Liver (tissue), 9 donors: ENCODE results near the gene XKR3. TPM values are rescaled to one million over a fixed set of nuclear protein-coding genes. Genes with fewer than 3 reads are reported as not detected.
"Not testable (repeated sequence)": the region's sequence is repeated elsewhere in the genome, so short reads cannot be mapped to it uniquely, and the experiment has no call there.

ENCODE experiments used
- DNase-seq: peaks from one replicate; pipeline ENCODE4 v3.0.0-alpha.2; 2017; ENCODE audit warnings: low spot score
- H3K27ac ChIP-seq, 2 donors: one replicate each; pipeline ENCODE4 v1.7.0; 2013; ENCODE audit warnings: inconsistent platforms in 2 of 2, low read length in 2 of 2, control low read depth in 1 of 2, low read depth in 1 of 2, mild to moderate bottlenecking in 1 of 2
- H3K27me3 ChIP-seq, 4 donors: one replicate each; pipeline versions ENCODE4 v1.6.1 to v1.7.0; 2013; ENCODE audit warnings: low read length in 3 of 4, inconsistent platforms in 1 of 4, mild to moderate bottlenecking in 1 of 4, moderate library complexity in 1 of 4; ENCODE audit not compliant: control insufficient read depth in 4 of 4, insufficient read depth in 4 of 4
- H3K36me3 ChIP-seq, 4 donors: one replicate each; pipeline versions ENCODE4 v1.6.1 to v1.7.0; 2013; ENCODE audit warnings: low read length in 3 of 4, mild to moderate bottlenecking in 3 of 4, low read depth in 1 of 4, moderate library complexity in 1 of 4; ENCODE audit not compliant: control insufficient read depth in 4 of 4, insufficient read depth in 3 of 4
- H3K4me1 ChIP-seq, 4 donors: one replicate each; pipeline versions ENCODE4 v1.6.1 to v1.7.0; 2013; ENCODE audit warnings: low read length in 3 of 4, mild to moderate bottlenecking in 3 of 4, moderate library complexity in 1 of 4; ENCODE audit not compliant: control insufficient read depth in 4 of 4, insufficient read depth in 4 of 4
- H3K4me3 ChIP-seq, 3 donors: one replicate each; pipeline versions ENCODE4 v1.6.1 to v1.7.0; 2013; ENCODE audit warnings: low read length in 3 of 3, control low read depth in 1 of 3, low read depth in 1 of 3, mild to moderate bottlenecking in 1 of 3
- H3K9ac ChIP-seq, 2 donors: one replicate each; pipeline ENCODE4 v1.7.0; 2013; ENCODE audit warnings: low read length in 2 of 2, mild to moderate bottlenecking in 2 of 2, moderate library complexity in 2 of 2, control low read depth in 1 of 2, low read depth in 1 of 2
- H3K9me3 ChIP-seq, 4 donors: one replicate each; pipeline versions ENCODE4 v1.6.1 to v1.7.0; 2013; ENCODE audit warnings: low read length in 3 of 4; ENCODE audit not compliant: control insufficient read depth in 4 of 4
- ATF3 ChIP-seq: IDR thresholded peaks from 2 replicates; pipeline ENCODE4 v1.6.1; 2016; ENCODE audit warnings: antibody characterized with exemption
- EGR1 ChIP-seq, 2 donors: IDR thresholded peaks; 2 replicates each; pipeline ENCODE4 v1.6.1; 2016 to 2018; ENCODE audit warnings: antibody characterized with exemption in 2 of 2, low read depth in 2 of 2
- FOXA2 ChIP-seq: IDR thresholded peaks from 2 replicates; pipeline ENCODE4 v1.6.1; 2016; ENCODE audit warnings: antibody characterized with exemption
- GABPA ChIP-seq, 2 donors: IDR thresholded peaks in 1 of 2; conservative IDR thresholded peaks in 1 of 2; 2 replicates each; pipeline ENCODE4 v1.6.1; 2016; ENCODE audit warnings: antibody characterized with exemption in 2 of 2, mild to moderate bottlenecking in 1 of 2, moderate library complexity in 1 of 2
- HNF4A ChIP-seq, 2 donors: conservative IDR thresholded peaks; 2 replicates each; pipeline ENCODE4 v1.6.1; 2016; ENCODE audit warnings: antibody characterized with exemption in 2 of 2, mild to moderate bottlenecking in 2 of 2
- HNF4G ChIP-seq: IDR thresholded peaks from 2 replicates; pipeline ENCODE4 v1.6.1; 2016; ENCODE audit warnings: antibody characterized with exemption
- RAD21 ChIP-seq, 2 donors: IDR thresholded peaks; 2 replicates each; pipeline ENCODE4 v1.6.1; 2016; ENCODE audit warnings: antibody characterized with exemption in 2 of 2, mild to moderate bottlenecking in 2 of 2
- RXRA ChIP-seq, 2 donors: IDR thresholded peaks; 2 replicates each; pipeline ENCODE4 v1.6.1; 2017 to 2018; ENCODE audit warnings: antibody characterized with exemption in 2 of 2, mild to moderate bottlenecking in 1 of 2
- SP1 ChIP-seq: IDR thresholded peaks from 2 replicates; pipeline ENCODE4 v1.6.1; 2018; ENCODE audit warnings: antibody characterized with exemption, mild to moderate bottlenecking
- TAF1 ChIP-seq: conservative IDR thresholded peaks from 2 replicates; pipeline ENCODE4 v1.6.1; 2016; ENCODE audit warnings: antibody characterized with exemption, mild to moderate bottlenecking
- YY1 ChIP-seq: IDR thresholded peaks from 2 replicates; pipeline ENCODE4 v1.6.1; 2016; ENCODE audit warnings: antibody characterized with exemption, mild to moderate bottlenecking
- WGBS: extraction: QIAGEN DNeasy Blood & Tissue Kit; methylation state at CpG from one replicate; pipeline ENCODE4 v1.1.7; 2013; 5-methylcytosine and 5-hydroxymethylcytosine counted together
- polyA plus RNA-seq, 2 donors: library from polyadenylated mRNA; stranded (reverse) in 1 of 2; unstranded in 1 of 2; fragments of 200-250 nt in 1 of 2; fragments of >200 nt in 1 of 2; fragmentation: Nextera tagmentation in 1 of 2; extraction: Ambion mirVana in 1 of 2; gene quantifications; one replicate each; pipeline versions ENCODE4 v1.2.1 to v1.2.3, GENCODE V29; 2013 to 2015
- total RNA-seq, 2 donors: library from RNA; depleted of rRNA; stranded (reverse); fragments of >200 nt; gene quantifications; one replicate each; pipeline ENCODE4 v1.2.3, GENCODE V29; 2014
- TF ChIP-seq, protein P1 (sequence below): fragments of 150-350 bp; IDR thresholded peaks from 2 replicates; pipeline ENCODE4 v1.5.1; 2017; ENCODE audit warnings: improper control_type of control experiment, low read depth, low read length; ENCODE audit not compliant: missing input control
- TF ChIP-seq, protein P2 (sequence below): IDR thresholded peaks from 2 replicates; pipeline ENCODE4 v1.6.1; 2016; ENCODE audit warnings: antibody characterized with exemption
- donor health status: healthy.
- donor health status: healthy.
- donor health status: healthy.
- donor health status: healthy.
- donor health status: healthy.

Gene XKR3
- total and polyA plus RNA-seq, 4 donors, result not detected

- no peak for DNase-seq
- H3K4me3 ChIP-seq, result no peak overlapping the region
- H3K9me3 ChIP-seq, result peaks cover 0 to 1% (median 0%) of the 10 kb centered on the region in 4 donors
- H3K9ac ChIP-seq, result no peak overlapping the region
- no peaks in the 10 kb centered on the region for H3K36me3 ChIP-seq
- 70% methylated on average over 3 of the region's 3 CpGs for WGBS
- no peak for TF ChIP-seq RAD21 (IDR thresholded peaks at IDR 0.05)
- TF ChIP-seq HNF4A (conservative IDR thresholded peaks at IDR 0.05), result no peak
- TF ChIP-seq GABPA (IDR thresholded peaks at IDR 0.05 in 1 of 2, conservative IDR thresholded peaks at IDR 0.05 in 1 of 2), result no peak
- no peak for TF ChIP-seq EGR1 (IDR thresholded peaks at IDR 0.05; ENCODE audit: low read depth in 2 of 2)
- TF ChIP-seq FOXA2, result no peak
- TF ChIP-seq YY1, result no peak
- TF ChIP-seq, protein P1, sequence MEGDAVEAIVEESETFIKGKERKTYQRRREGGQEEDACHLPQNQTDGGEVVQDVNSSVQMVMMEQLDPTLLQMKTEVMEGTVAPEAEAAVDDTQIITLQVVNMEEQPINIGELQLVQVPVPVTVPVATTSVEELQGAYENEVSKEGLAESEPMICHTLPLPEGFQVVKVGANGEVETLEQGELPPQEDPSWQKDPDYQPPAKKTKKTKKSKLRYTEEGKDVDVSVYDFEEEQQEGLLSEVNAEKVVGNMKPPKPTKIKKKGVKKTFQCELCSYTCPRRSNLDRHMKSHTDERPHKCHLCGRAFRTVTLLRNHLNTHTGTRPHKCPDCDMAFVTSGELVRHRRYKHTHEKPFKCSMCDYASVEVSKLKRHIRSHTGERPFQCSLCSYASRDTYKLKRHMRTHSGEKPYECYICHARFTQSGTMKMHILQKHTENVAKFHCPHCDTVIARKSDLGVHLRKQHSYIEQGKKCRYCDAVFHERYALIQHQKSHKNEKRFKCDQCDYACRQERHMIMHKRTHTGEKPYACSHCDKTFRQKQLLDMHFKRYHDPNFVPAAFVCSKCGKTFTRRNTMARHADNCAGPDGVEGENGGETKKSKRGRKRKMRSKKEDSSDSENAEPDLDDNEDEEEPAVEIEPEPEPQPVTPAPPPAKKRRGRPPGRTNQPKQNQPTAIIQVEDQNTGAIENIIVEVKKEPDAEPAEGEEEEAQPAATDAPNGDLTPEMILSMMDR, result no peak
- TF ChIP-seq, protein P2, sequence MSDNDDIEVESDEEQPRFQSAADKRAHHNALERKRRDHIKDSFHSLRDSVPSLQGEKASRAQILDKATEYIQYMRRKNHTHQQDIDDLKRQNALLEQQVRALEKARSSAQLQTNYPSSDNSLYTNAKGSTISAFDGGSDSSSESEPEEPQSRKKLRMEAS, result no peak
- TF ChIP-seq TAF1, result no peak
- TF ChIP-seq SP1, result no peak
- TF ChIP-seq ATF3, result no peak
- H3K27ac ChIP-seq, result no peak overlapping the region
- H3K27me3 ChIP-seq, result peaks cover 0 to 3% (median 0%) of the 10 kb centered on the region in 4 donors
- no peaks in the 10 kb centered on the region for H3K4me1 ChIP-seq
Observed at GRCh38 chr22:16776080-16776479, 49.1 kb downstream of the XKR3 start.

- no peaks in the 10 kb centered on the region for H3K36me3 ChIP-seq
- no peaks in the 10 kb centered on the region for H3K4me1 ChIP-seq
- peaks cover 0 to 1% (median 0%) of the 10 kb centered on the region in 4 donors for H3K9me3 ChIP-seq
- no peak overlapping the region for H3K4me3 ChIP-seq
- WGBS, result 12% methylated on average over 2 of the region's 2 CpGs
- no peak for DNase-seq
- no peak overlapping the region for H3K9ac ChIP-seq
- TF ChIP-seq RXRA (IDR thresholded peaks at IDR 0.05), result no peak
- no peak for TF ChIP-seq HNF4G
- no peak overlapping the region for H3K27ac ChIP-seq
- H3K27me3 ChIP-seq, result peaks cover 0 to 3% (median 0%) of the 10 kb centered on the region in 4 donors
Observed at GRCh38 chr22:16774911-16775500, 50.2 kb downstream of the XKR3 start.

DNA sequence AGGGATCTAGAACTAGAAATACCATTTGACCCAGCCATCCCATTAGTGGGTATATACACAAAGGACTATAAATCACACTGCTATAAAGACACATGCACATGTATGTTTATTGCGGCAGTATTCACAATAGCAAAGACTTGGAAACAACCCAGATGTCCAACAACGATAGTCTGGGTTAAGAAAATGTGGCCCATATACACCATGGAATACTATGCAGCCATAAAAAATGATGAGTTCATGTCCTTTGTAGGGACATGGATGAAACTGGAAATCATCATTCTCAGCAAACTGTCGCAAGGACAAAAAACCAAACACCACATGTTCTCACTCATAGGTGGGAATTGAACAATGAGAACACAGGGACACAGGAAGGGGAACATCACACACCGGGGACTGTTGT lies 53.6 kb downstream of the XKR3 start:
- not testable (repeated sequence) for H3K36me3 ChIP-seq, H3K4me1 ChIP-seq, H3K9me3 ChIP-seq, H3K27ac ChIP-seq, H3K27me3 ChIP-seq, H3K4me3 ChIP-seq, H3K9ac ChIP-seq, DNase-seq
- 84% methylated on average over 4 of the region's 4 CpGs for WGBS

- not testable (repeated sequence) for H3K4me1 ChIP-seq, H3K9me3 ChIP-seq, H3K27me3 ChIP-seq, DNase-seq, H3K36me3 ChIP-seq, H3K9ac ChIP-seq, H3K4me3 ChIP-seq, H3K27ac ChIP-seq
- 42% methylated on average over 2 of the region's 2 CpGs for WGBS
Observed at GRCh38 chr22:16767927-16768326, 57.3 kb downstream of the XKR3 start.

DNA sequence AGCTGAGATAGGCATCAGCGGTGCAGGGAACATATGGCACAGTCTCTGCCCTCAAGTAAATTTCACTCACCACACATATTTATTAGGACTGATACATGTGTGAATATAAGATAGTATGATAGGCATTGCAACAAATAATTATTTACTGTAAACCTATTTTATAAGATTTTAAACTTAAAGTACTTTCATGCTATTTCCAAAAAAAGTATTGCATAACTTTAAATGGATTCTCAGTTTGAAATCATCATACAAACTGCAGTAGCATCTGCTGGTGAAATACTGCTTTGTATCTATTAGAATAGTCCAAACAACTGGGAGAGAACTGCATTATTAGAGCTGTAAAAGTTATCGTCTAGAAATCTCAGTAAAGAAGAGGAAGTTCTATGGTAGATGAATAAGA lies 63.0 kb downstream of the XKR3 start:
- not testable (repeated sequence) for H3K9ac ChIP-seq, H3K27me3 ChIP-seq, DNase-seq, H3K4me3 ChIP-seq, H3K27ac ChIP-seq, H3K9me3 ChIP-seq, H3K36me3 ChIP-seq, H3K4me1 ChIP-seq
- 65% methylated on average over 2 of the region's 2 CpGs for WGBS

DNA sequence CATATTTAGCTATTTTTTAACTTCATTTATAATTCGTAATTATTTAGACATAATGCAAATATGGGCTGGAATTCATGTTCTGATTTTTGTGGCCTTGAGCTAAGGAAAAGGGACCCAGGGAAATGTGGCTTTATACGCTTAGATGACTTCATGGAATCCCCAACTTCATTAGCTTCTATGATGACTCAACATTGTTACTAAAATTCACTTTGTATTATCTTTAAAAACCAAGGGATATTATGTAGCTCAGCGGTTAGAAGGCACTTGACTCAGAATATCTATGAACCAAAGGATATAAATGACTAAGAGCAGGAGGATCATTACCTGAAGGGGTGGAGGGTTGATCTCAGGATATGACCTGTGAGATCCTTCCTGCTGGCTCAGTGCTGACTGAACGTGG lies 64.8 kb downstream of the XKR3 start:
- not testable (repeated sequence) for H3K4me3 ChIP-seq, H3K27me3 ChIP-seq

More for the DNA sequence above, 64.8 kb downstream of the XKR3 start:
- H3K9ac ChIP-seq, H3K4me1 ChIP-seq, H3K27ac ChIP-seq, H3K36me3 ChIP-seq, H3K9me3 ChIP-seq, DNase-seq: not testable (repeated sequence)
- WGBS, result 47% methylated on average over 4 of the region's 4 CpGs
